Hindlimb muscle (tissue), 1 donor: Measurements from ENCODE around the gene PSPH. TPM values are rescaled to one million over a fixed set of nuclear protein-coding genes. Genes with fewer than 3 reads are reported as not detected.
"Not testable (repeated sequence)": the region's sequence is repeated elsewhere in the genome, so short reads cannot be mapped to it uniquely, and the experiment has no call there.

Source experiments
- DNase-seq: peaks from one replicate; pipeline ENCODE4 v3.0.0-alpha.2; 2013
- polyA plus RNA-seq: library from polyadenylated mRNA; unstranded; fragments of 120-200 nt; gene quantifications from one replicate; pipeline ENCODE4 v1.2.1, GENCODE V29; 2013; ENCODE audit not compliant: insufficient read length

PSPH gene
- polyA plus RNA-seq, 1 donor = 16.2 TPM

GRCh38 chr7:56062382-56062781 lies 11.1 kb upstream of the PSPH start:
- DNase-seq = no peak

DNA sequence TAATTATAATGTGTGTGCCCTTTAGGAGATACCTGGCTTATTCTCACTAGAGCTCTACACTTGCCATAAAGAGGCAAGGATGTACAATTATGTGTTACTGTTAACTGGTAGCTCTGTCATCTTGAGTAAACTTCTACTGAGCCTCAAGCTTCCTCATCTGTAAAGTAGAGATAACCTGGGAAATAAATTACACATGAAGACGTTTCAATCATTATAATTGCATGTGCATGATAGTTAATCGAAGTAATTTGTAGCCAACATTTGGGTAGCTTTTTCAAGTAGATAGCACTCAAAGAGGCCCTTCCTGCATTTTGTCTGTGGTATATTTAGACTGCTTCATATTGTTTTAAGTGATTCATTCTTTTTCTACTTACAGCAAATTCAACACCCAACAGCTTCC lies 2.7 kb upstream of the PSPH start:
- DNase-seq = no peak

DNA sequence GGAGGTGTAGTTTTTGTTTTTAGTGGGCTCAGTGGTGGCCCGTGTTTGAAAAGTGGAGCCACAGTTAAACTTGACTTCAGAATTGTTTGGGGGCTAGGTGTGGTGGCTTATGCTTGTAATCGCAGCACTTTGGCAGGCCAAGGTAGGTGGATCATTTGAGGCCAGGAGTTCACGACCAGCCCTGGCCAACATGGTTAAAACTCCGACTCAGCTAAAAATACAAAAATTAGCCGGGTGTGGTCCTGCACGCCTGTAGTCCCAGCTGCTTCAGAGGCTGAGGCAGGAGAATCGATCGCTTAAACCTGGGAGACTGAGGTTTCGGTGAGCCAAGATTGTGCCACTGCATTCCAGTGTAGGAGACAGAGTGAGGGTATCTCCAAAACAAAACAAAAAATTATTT lies 2.1 kb upstream of the PSPH start:
- DNase-seq = no peak

DNA sequence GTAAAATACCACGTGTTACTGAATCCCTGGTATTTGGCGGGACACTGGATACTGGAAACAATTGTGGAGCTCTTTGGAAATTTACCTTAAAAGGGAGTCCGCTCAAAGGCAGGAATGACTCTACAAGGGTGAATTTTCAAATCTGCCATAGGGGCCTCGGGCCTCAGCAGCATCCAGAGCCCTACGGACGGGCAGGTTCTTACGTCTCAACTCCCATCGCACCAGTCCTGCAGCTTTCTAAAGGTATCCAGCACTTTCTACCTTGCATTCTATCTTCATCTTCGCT lies 248 bp downstream of the PSPH start:
- no peak for DNase-seq

DNA sequence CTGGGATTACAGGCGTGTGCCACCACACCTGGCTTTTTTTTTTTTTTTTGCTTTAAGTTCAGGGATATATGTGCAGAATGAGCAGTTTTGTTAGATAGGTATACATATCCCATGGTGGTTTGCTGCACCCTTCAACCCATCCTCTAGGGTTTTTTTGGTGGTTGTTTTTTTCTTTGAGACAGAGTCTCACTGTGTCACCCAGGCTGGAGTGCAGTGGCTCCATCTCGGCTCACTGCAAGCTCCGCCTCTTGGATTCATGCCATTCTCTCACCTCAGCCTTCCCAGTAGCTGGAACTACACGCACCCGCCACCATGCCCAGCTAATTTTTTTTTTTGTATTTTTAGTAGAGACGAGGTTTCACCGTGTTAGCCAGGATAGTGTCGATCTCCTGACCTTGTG lies 2.5 kb downstream of the PSPH start:
- not testable (repeated sequence) for DNase-seq

DNA sequence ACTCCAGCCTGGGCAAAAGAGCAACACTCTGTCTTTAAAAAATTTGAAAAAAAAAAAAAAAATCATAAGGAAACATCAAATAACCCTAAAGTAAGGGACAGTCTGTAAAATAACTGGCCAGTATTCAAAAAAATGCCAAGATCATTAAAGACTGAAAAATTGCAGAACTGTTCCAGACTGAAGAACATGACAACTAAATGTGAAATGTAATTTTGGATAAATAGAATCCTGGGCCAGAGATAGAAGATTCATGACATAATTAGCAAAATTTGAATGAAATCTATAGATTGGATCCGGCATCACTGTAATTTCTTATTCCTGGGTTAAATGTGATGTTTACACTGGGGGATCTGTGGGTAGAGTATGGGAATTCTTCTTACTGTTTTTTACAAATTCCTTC lies 3.0 kb downstream of the PSPH start:
- DNase-seq = no peak

- DNase-seq = not testable (repeated sequence)
Measured at GRCh38 chr7:56047446-56048116, 3.7 kb downstream of the PSPH start.

DNA sequence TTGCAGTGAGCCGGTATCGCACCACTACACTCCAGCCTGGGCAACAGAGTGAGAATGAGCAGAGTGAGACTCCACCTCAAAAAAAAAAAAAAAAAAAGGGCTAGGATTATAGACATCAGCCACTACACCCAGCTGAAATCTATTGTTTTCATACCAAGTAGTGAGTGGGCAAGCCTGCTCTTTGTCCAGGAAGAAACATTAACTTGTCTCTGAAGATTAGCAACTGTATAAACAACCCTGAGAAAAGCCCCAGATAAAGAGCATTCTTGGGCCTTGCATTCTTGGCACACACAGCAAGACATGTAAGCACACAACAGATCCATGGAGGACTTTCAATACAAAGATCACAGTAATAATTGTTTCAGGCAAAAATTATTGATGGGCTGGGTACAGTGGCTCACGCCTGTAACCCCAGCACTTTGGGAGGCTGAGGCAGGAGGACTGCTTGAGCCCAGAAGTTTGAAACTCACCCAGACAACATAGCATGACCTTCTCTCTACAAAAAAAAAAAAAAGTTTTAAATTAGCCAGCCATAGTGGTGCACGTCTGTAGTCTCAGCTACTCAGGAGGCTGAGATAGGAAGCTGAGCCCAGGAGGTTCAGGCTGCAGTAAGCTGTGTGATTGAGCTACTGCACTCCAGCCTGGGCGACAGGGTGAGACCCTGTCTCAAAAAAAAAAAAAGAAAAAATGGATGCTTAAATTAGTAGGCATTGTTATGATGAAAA lies 4.4 kb downstream of the PSPH start:
- DNase-seq = no peak

DNA sequence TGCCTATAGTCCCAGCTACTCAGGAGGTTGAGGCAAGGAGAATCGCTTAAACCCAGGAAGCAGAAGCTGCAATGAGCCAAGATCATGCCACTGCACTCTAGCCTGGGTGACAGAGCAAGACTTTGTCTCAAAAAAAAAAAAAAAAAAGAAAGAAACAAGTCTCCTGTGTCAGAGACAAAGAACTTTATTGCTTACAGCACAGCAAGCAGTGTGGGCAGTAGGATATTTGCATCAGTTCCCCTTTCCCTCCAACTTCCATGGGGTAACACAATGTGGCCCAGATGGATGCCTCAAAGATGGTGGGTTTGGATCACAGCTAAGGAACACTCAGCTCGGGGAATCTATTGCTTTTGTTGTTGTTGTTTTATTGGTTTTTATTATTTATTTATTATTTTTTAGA lies 5.5 kb downstream of the PSPH start:
- not testable (repeated sequence) for DNase-seq

DNA sequence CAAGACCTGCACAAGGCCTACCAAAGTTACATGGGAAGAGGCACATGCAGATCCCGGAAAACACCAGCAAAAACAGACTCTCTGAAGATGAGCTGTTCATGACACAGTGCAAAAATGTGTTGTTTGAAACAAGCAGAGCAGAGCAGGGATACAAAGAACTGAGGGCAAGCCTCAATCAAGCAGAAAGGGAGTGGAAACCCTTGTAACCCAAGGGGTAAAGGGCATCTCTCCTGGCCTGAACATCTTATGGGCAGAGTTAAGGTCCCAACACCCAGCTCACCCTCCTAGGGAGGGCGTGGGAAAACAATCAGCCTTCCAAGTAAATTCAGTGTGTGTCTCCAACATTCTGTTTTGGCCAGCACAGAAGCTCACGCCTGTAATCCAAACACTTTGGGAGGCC lies 10.5 kb downstream of the PSPH start:
- no peak for DNase-seq

DNA sequence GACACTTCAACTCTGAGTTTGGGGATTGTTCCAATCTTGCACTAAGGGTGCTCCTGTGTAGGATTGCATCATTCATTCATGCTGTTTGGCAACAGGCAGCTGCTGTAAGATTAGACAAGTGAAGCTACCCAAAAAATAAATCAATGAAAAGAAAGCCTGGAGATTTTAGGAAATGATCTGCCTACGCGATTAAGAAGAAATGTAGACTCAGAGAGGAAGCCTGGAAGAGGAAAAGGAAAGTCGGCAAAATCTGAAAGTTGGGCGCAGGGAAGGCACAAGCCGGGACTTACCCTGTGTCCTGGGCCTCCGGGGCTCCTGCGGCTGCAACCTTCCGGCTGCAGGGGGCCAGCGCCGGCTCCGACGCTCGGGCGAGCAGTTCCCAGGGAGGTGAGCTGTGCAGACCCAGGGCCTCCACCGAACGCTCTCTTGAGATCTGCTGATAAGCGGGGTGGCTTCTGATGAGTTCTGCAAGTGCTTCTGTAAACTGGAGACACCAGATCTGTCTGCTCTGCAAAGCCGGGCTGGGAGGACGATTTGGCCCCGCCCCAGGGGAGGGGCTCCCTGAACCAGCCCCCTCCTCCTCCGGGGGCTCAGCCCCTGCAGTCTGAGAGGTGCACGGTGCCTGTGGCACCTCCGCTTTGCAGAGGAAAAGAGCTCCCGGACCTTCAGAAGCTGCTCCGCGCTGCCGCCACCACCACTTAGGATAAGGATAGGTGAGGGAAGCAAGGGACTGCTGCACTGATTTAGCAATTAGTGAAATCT lies 17.4 kb downstream of the PSPH start:
- peak; percentile 57 for DNase-seq

DNA sequence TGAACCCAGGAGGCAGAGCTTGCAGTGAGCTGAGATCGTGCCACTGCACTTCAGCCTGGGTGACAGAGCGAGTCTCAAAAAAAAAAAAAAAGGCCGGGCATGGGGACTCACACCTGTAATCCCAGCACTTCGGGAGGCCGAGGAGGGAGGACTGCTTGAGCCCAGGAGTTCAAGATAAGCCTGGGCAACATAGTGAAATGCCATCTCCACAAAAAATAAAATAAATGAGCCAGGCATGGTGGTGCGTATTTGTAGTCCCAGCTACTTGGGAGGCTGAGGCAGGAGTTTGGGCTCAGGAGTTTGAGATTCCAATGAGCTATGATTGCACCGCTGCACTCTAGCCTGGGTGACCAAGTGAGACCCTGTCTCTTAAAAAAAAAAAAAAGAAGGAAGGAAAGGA lies 18.7 kb downstream of the PSPH start:
- DNase-seq = not testable (repeated sequence)

DNA sequence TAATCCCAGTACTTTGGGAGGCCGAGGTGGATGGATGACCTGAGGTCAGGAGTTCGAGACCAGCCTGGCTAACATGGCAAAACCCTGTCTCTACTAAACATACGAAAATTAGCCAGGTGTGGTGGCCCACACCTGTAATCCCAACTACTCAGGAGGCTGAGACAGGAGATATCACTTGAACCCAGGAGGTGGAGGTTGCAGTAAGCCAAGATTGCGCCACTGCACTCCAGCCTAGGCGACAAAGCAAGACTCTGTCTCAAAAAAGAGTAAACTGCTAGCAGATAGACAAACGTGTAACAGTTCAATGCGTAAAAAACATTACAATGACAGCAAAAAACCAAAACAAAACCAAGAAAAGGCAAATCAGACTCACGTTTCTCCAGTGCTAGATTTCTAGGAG lies 19.7 kb downstream of the PSPH start:
- not testable (repeated sequence) for DNase-seq

GRCh38 chr7:56030340-56030739 lies 20.9 kb downstream of the PSPH start:
- no peak for DNase-seq

GRCh38 chr7:56028942-56029630 lies 22.2 kb downstream of the PSPH start:
- no peak for DNase-seq

DNA sequence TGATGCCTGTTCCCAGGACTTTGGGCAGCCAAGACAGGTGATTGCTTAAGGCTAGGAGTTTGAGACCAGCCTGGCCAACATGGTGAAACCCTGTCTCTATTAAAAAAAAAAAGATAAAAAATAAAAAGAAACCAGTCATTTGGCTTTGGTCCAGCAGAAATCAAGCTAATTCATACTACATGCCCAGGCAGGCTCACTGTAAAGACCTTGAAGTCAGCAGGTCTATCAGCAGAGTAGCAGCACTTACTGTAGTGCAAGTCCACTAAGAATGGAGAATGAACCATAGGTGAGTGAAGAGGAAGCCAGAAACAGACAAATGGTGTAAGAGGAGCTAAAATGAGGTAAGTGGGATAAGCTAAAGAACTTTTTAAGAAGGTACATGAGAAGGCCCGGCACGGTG lies 24.7 kb downstream of the PSPH start:
- no peak for DNase-seq

DNA sequence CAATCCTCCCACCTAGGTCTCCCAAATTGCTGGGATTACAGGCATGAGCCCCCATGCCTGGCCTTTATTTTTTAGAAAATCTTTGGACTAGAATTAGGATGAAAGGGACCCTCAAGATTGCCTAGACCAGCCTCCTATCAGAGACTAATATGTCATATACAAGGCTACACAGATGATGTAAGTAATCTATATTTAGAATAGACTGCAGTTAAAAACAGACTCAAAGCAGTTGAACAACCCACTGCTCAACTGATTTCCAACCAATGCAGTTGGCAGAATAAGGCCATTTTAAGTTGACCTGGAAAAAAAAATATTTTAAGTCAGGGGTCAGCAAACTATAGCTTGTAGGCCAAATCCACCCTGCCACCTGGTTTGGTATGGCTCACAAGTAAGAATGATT lies 27.7 kb downstream of the PSPH start:
- DNase-seq = no peak

DNA sequence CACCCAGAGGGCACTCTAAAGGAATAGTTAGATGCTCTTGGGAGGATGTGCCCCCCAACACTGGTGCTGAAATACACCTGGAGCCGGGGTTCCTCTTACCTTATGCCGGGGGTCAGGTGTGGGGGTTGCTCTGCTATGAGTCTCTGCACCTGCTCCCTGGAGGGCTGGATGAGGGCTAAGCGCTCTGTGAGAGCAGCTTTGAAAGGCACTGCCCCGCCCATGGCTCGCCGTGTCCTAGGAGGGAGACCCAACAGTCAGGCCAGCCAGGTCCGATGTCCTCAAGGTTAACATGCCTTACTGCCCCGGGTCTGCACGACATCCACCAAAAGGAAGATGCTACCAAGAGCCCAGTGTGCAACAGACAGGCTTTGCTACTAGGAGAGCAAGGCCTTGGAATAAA lies 31.7 kb downstream of the PSPH start:
- DNase-seq = no peak

- DNase-seq = not testable (repeated sequence)
Measured at GRCh38 chr7:56017015-56017414, 34.2 kb downstream of the PSPH start.

- no peak for DNase-seq
Measured at GRCh38 chr7:56009695-56010094, 41.5 kb downstream of the PSPH start.

DNA sequence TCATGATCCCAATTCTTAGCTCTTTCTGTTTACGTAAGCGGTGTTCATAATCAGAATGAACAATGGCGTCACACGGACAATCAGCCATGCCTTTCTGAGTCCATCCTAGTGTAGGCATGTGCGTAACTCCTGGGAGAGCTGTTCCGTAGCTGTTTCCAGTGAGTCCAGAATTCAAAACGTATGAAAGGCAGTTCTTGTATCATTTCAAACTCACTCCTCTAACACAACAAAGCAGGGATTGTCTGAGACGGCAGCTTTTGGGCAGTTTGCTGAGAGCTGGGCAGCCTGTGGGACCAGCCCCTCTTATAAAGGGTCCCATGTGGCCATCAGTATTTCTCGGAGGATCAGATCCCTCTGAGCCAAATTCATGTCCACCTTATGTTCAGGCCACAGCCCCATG lies 43.4 kb downstream of the PSPH start:
- DNase-seq = no peak

DNA sequence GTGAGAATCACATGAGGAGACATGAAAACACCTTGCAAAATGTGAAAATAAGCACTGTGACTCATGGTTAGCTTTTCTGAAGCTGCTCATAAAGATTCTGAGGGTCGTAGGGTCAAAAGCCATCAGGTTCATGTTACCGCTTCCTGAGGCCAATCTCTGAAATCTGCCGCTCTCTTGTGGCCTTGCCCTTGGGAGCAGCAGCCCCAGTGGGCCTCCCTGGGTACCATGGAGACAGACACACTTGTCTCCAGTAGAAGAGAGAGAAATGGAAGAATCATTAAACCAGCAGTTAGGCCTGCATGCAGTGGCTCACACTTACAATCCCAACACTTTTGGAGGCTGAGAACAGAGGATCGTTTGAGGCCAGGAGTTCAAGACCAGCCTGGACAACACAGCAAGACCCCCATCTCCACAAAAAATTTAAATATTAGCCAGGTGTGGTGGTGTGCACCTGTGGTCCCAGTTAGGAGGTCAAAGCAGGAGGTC lies 44.0 kb downstream of the PSPH start:
- no peak for DNase-seq

DNA sequence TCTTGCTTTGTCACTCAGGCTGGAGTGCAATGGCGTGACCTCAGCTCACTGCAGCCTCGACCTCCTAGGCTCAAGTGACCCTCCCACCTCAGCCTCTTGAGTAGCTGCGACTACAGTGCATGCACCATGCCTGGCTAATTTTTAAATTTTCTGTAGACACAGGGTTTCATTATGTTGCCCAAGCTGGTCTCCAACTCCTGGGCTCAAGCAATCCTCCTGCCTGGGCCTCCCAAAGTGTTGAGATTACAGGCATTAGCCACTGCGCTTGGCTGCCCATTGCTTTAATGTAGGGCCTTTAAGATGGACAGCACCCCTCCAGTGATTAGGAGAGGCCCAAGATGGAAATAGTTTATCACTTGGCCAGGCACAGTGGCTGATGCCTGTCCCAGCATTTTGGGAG lies 47.5 kb downstream of the PSPH start:
- DNase-seq = no peak
